Fibroblast of gingiva (primary cell): ENCODE data around the gene CTR9.

Experiments
- DNase-seq: peaks from one replicate; pipeline ENCODE4 v3.0.0-alpha.2; 2011; ENCODE audit warnings: low read depth

The CTR9 gene

GRCh38 chr11:10780040-10780439, 29.0 kb downstream of the CTR9 start:
- no peak for DNase-seq

- no peak for DNase-seq
Observed at GRCh38 chr11:10784232-10785145, 33.4 kb downstream of the CTR9 start.

- no peak for DNase-seq
Observed at GRCh38 chr11:10785146-10785474, 34.1 kb downstream of the CTR9 start.

GRCh38 chr11:10786451-10786850, 35.4 kb downstream of the CTR9 start:
- DNase-seq: no peak

GRCh38 chr11:10792385-10793068, 41.5 kb downstream of the CTR9 start:
- peak; percentile 55 for DNase-seq

GRCh38 chr11:10793470-10794255, 42.6 kb downstream of the CTR9 start:
- no peak for DNase-seq

GRCh38 chr11:10796191-10796590, 45.1 kb downstream of the CTR9 start:
- DNase-seq: no peak

GRCh38 chr11:10797001-10797400, 46.0 kb downstream of the CTR9 start:
- no peak for DNase-seq

GRCh38 chr11:10797531-10797930, 46.5 kb downstream of the CTR9 start:
- peak; percentile 28 for DNase-seq

- no peak for DNase-seq
Observed at GRCh38 chr11:10798330-10798928, 47.4 kb downstream of the CTR9 start.

- DNase-seq: no peak
Observed at GRCh38 chr11:10800292-10800691, 49.2 kb downstream of the CTR9 start.

- no peak for DNase-seq
Observed at GRCh38 chr11:10803676-10804075, 52.6 kb downstream of the CTR9 start.

- no peak for DNase-seq
Observed at GRCh38 chr11:10805741-10806140, 54.7 kb downstream of the CTR9 start.

GRCh38 chr11:10806206-10806605, 55.2 kb downstream of the CTR9 start:
- DNase-seq: no peak

GRCh38 chr11:10807493-10808234, 56.6 kb downstream of the CTR9 start:
- DNase-seq: peak; percentile 38

- no peak for DNase-seq
Observed at GRCh38 chr11:10808235-10808552, 57.1 kb downstream of the CTR9 start.

GRCh38 chr11:10808553-10809372, 57.7 kb downstream of the CTR9 start, which contains the start of gene EIF4G2:
EIF4G2 (minus strand) TSS chr11:10808926.
- peak; percentile 99 for DNase-seq

- peak; percentile 67 for DNase-seq
Observed at GRCh38 chr11:10809373-10810160, 58.5 kb downstream of the CTR9 start.

- DNase-seq: no peak
Observed at GRCh38 chr11:10813945-10814344, 62.9 kb downstream of the CTR9 start.

GRCh38 chr11:10818594-10818993, 67.5 kb downstream of the CTR9 start:
- DNase-seq: no peak
